Measurements from ENCODE around the gene ZBTB12. TPM values are rescaled to one million over a fixed set of nuclear protein-coding genes. Genes with fewer than 3 reads are reported as not detected.

Gene ZBTB12
- polyA plus RNA-seq, 1 donor (not counting 4 experiments of a cell fraction or from before 2014, with no cell fraction given) = 0.64 TPM

GRCh38 chr6:31898383-31899011 is 3.4 kb downstream of the ZBTB12 start:
- dilution Hi-C loops (cut with MboI; ENCODE audit: extremely low pct_ligation_motif_present, low sequenced_read_pairs) = no loop called here
- Histone ChIP-seq H3K9me1 (ENCODE audit: control insufficient read depth, extremely low read depth, insufficient read depth, low read length) (no peaks in the 10 kb centered on the region), H3K4me2 (ENCODE audit: control insufficient read depth, extremely low read depth, insufficient read depth, low read depth, low read length) (peak overlapping the region; percentile 95), H3K79me2 (ENCODE audit: control insufficient read depth, insufficient read depth, low read length) (no peaks in the 10 kb centered on the region), H3K27me3 (ENCODE audit: control insufficient read depth, extremely low read depth, insufficient read depth, low read length) (no peaks in the 10 kb centered on the region), H3K9me3 (ENCODE audit: control insufficient read depth, low read depth, low read length) (no peaks in the 10 kb centered on the region), H3K27ac (ENCODE audit: control insufficient read depth, insufficient read depth, low read length) (peak overlapping the region; percentile 74), H3K36me3 (ENCODE audit: control insufficient read depth in 2 of 2, extremely low read depth in 1 of 2, insufficient read depth in 2 of 2, low read length in 2 of 2) (peaks cover 1 to 5% of the 10 kb centered on the region in 2 experiments), H4K20me1 (ENCODE audit: control insufficient read depth, extremely low read depth, insufficient read depth, low read length) (no peaks in the 10 kb centered on the region), H3K4me1 (ENCODE audit: control insufficient read depth, extremely low read depth, insufficient read depth, low read length) (peaks cover 13% of the 10 kb centered on the region), H3K4me3 (ENCODE audit: control insufficient read depth in 2 of 3, extremely low read depth in 1 of 3, insufficient read depth in 2 of 3, low read depth in 1 of 3, low read length in 3 of 3) (peak overlapping the region; percentile 83 to 88 (median 85)), H3K9ac (ENCODE audit: control insufficient read depth, extremely low read depth, insufficient read depth, low read length) (peak overlapping the region; percentile 80), H2AFZ (ENCODE audit: control insufficient read depth, low read length) (peak overlapping the region; percentile 89)
- DNase-seq (ENCODE audit: low read depth, low spot score) (no peak), FAIRE-seq (peak; percentile 20)
- TF ChIP-seq CTCF (optimal IDR thresholded peaks at IDR 0.05 in 1 of 3, IDR thresholded peaks at IDR 0.05 in 1 of 3, conservative IDR thresholded peaks at IDR 0.05 in 1 of 3; ENCODE audit: extremely low read depth in 1 of 3, insufficient read depth in 2 of 3, low read length in 3 of 3) (peak in 1 of 3 experiments; percentile 11), EZH2 (IDR thresholded peaks at IDR 0.05; ENCODE audit: low read length) (no peak)

GRCh38 chr6:31897612-31898382 is 4.1 kb downstream of the ZBTB12 start, which contains the start of gene EHMT2:
EHMT2 (minus strand) TSS chr6:31897698; CDS start chr6:31897677, 21 bp downstream.
- H3K36me3 ChIP-seq (ENCODE audit: control insufficient read depth in 2 of 2, extremely low read depth in 1 of 2, insufficient read depth in 2 of 2, low read length in 2 of 2) = peaks cover 5% of the 10 kb centered on the region in 2 experiments
- H3K9ac ChIP-seq (ENCODE audit: control insufficient read depth, extremely low read depth, insufficient read depth, low read length) = peak within 1 kb of the TSS; percentile 80
- H3K4me1 ChIP-seq (ENCODE audit: control insufficient read depth, extremely low read depth, insufficient read depth, low read length) = peaks cover 13% of the 10 kb centered on the region
- no peaks in the 10 kb centered on the region for H3K27me3 ChIP-seq (ENCODE audit: control insufficient read depth, extremely low read depth, insufficient read depth, low read length)
- H2AFZ ChIP-seq (ENCODE audit: control insufficient read depth, low read length) = peak within 1 kb of the TSS; percentile 89
- H3K9me1 ChIP-seq (ENCODE audit: control insufficient read depth, extremely low read depth, insufficient read depth, low read length) = no peaks in the 10 kb centered on the region
- H3K4me2 ChIP-seq (ENCODE audit: control insufficient read depth, extremely low read depth, insufficient read depth, low read depth, low read length) = peak within 1 kb of the TSS; percentile 95
- H3K4me3 ChIP-seq (ENCODE audit: control insufficient read depth in 2 of 3, extremely low read depth in 1 of 3, insufficient read depth in 2 of 3, low read depth in 1 of 3, low read length in 3 of 3) = peak within 1 kb of the TSS; percentile 83 to 88 (median 85)
- H4K20me1 ChIP-seq (ENCODE audit: control insufficient read depth, extremely low read depth, insufficient read depth, low read length) = no peaks in the 10 kb centered on the region
- no peak for DNase-seq (ENCODE audit: low read depth, low spot score)
- no peak for FAIRE-seq
- no peak for TF ChIP-seq EZH2 (IDR thresholded peaks at IDR 0.05; ENCODE audit: low read length)
- TF ChIP-seq CTCF (optimal IDR thresholded peaks at IDR 0.05 in 1 of 3, IDR thresholded peaks at IDR 0.05 in 1 of 3, conservative IDR thresholded peaks at IDR 0.05 in 1 of 3; ENCODE audit: extremely low read depth in 1 of 3, insufficient read depth in 2 of 3, low read length in 3 of 3) = no peak
- no peaks in the 10 kb centered on the region for H3K9me3 ChIP-seq (ENCODE audit: control insufficient read depth, low read depth, low read length)
- H3K79me2 ChIP-seq (ENCODE audit: control insufficient read depth, insufficient read depth, low read length) = no peaks in the 10 kb centered on the region
- dilution Hi-C loops (cut with MboI; ENCODE audit: extremely low pct_ligation_motif_present, low sequenced_read_pairs) = no loop called here
- H3K27ac ChIP-seq (ENCODE audit: control insufficient read depth, insufficient read depth, low read length) = peak within 1 kb of the TSS; percentile 74

Measured in keratinocyte (primary cell).